ENCODE results near the gene SDK1. TPM values are rescaled to one million over a fixed set of nuclear protein-coding genes. Genes with fewer than 3 reads are reported as not detected.

SDK1 gene
- total RNA-seq, 1 experiment from 2014 or later: 20.0 TPM

DNA sequence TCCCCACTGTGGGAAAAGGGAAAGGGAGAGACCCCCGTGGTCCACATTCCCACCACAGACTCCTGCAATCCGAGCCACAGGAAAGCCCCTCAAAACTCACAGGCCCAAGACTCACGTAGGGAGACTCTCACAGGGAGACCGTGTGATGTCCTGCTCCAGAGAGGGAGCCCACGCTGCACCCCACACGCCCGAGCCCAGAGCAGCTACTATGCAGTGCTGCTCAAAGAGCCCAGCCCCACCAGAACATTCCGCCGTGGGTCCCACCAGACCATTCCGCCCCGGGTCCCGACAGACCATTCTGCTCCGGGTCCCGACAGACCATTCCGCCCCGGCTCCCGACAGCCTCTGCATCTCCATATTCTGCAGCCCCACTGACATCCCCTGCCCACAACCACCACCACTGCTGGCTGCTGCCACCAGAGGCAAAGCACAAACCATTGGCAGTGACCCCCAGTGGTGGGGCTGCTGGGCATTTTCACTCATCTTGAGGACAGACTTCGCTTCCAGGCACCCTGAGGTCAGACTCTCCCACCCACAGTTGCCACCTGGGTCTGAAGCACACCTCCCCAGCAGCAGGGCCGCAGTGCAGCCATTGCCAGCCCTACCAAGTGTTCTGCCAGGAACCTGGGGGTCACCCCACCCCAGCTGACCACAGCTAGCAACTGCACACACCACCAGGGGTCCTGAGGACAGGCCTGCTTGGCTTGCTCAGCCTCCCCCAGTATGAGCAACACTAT lies 755.7 kb downstream of the SDK1 start:
- no peaks in the 10 kb centered on the region for H3K27me3 Mint-ChIP-seq (ENCODE audit: unreplicated experiment)
- H3K9me3 Mint-ChIP-seq (ENCODE audit: low read depth, unreplicated experiment): peaks cover 8% of the 10 kb centered on the region
- H3K4me3 Mint-ChIP-seq (ENCODE audit: low read depth, unreplicated experiment): no peak overlapping the region
- no peak for DNase-seq
- TF ChIP-seq, protein P1, sequence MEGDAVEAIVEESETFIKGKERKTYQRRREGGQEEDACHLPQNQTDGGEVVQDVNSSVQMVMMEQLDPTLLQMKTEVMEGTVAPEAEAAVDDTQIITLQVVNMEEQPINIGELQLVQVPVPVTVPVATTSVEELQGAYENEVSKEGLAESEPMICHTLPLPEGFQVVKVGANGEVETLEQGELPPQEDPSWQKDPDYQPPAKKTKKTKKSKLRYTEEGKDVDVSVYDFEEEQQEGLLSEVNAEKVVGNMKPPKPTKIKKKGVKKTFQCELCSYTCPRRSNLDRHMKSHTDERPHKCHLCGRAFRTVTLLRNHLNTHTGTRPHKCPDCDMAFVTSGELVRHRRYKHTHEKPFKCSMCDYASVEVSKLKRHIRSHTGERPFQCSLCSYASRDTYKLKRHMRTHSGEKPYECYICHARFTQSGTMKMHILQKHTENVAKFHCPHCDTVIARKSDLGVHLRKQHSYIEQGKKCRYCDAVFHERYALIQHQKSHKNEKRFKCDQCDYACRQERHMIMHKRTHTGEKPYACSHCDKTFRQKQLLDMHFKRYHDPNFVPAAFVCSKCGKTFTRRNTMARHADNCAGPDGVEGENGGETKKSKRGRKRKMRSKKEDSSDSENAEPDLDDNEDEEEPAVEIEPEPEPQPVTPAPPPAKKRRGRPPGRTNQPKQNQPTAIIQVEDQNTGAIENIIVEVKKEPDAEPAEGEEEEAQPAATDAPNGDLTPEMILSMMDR (IDR thresholded peaks at IDR 0.05; ENCODE audit: unreplicated experiment): no peak
- CTCF ChIA-PET: interaction anchor here (0.6 kb wide), 1 partner anchor 30 kb away, joined by 3 read pairs; no protein-coding TSS in a partner anchor
- H3K36me3 Mint-ChIP-seq (ENCODE audit: insufficient read depth, unreplicated experiment): no peaks in the 10 kb centered on the region
- H3K27ac Mint-ChIP-seq (ENCODE audit: unreplicated experiment): no peak overlapping the region
- intact Hi-C loops (cut with micrococcal nuclease; ENCODE audit: unreplicated experiment): no loop called here
- no TSS peak for BruUV-seq (replicated peaks)
- H3K4me1 Mint-ChIP-seq (ENCODE audit: low read depth, unreplicated experiment): peaks cover 6% of the 10 kb centered on the region

DNA sequence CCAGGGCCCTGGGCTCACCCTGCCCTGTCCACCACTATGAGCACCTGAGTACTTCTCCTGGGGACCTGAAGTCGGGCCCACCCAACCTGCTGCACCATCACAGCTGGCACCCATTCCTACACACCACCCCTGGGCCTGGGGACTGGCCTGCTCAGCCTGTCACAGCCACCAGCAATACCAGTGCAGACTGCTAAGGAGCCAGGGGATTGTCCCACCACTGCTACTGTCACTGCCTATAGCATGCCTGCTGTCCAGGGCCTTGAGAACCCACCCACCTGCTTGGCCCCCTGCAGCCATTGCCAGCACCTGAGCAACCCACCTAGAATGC lies 756.2 kb downstream of the SDK1 start:
- H3K27me3 Mint-ChIP-seq (ENCODE audit: unreplicated experiment): no peaks in the 10 kb centered on the region
- peaks cover 8% of the 10 kb centered on the region for H3K9me3 Mint-ChIP-seq (ENCODE audit: low read depth, unreplicated experiment)
- H3K4me3 Mint-ChIP-seq (ENCODE audit: low read depth, unreplicated experiment): no peak overlapping the region
- CTCF ChIA-PET: no interaction called here
- H3K4me1 Mint-ChIP-seq (ENCODE audit: low read depth, unreplicated experiment): peaks cover 6% of the 10 kb centered on the region
- BruUV-seq (replicated peaks): no TSS peak
- no peaks in the 10 kb centered on the region for H3K36me3 Mint-ChIP-seq (ENCODE audit: insufficient read depth, unreplicated experiment)
- intact Hi-C loops (cut with micrococcal nuclease; ENCODE audit: unreplicated experiment): no loop called here
- no peak for DNase-seq
- TF ChIP-seq, protein P1 (IDR thresholded peaks at IDR 0.05; ENCODE audit: unreplicated experiment): no peak
- H3K27ac Mint-ChIP-seq (ENCODE audit: unreplicated experiment): no peak overlapping the region

DNA sequence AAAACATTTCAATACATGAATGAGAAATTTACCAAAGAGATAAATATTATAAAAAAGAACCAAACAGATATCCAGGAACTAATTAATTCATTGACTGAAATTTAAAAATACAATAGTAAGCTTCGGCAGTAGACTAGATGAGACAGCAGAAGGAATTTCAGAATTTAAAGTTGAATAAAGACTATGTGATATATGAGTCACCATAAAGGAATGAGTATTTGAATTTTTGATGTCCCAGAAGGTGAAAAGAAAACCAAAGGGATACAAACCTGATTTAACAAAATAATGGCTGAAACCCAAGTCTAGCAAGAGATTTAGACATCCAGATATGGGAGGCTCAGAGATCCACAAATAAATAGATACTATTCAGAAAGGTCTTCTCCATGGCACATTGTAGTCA lies 757.1 kb downstream of the SDK1 start:
- Mint-ChIP-seq H3K27ac (ENCODE audit: unreplicated experiment) (no peak overlapping the region), H3K9me3 (ENCODE audit: low read depth, unreplicated experiment) (peaks cover 8% of the 10 kb centered on the region), H3K4me3 (ENCODE audit: low read depth, unreplicated experiment) (no peak overlapping the region), H3K4me1 (ENCODE audit: low read depth, unreplicated experiment) (peaks cover 6% of the 10 kb centered on the region), H3K27me3 (ENCODE audit: unreplicated experiment) (no peaks in the 10 kb centered on the region), H3K36me3 (ENCODE audit: insufficient read depth, unreplicated experiment) (no peaks in the 10 kb centered on the region)
- CTCF ChIA-PET: no interaction called here
- BruUV-seq (replicated peaks): no TSS peak
- DNase-seq: no peak
- TF ChIP-seq, protein P1 (IDR thresholded peaks at IDR 0.05; ENCODE audit: unreplicated experiment): no peak
- intact Hi-C loops (cut with micrococcal nuclease; ENCODE audit: unreplicated experiment): no loop called here

DNA sequence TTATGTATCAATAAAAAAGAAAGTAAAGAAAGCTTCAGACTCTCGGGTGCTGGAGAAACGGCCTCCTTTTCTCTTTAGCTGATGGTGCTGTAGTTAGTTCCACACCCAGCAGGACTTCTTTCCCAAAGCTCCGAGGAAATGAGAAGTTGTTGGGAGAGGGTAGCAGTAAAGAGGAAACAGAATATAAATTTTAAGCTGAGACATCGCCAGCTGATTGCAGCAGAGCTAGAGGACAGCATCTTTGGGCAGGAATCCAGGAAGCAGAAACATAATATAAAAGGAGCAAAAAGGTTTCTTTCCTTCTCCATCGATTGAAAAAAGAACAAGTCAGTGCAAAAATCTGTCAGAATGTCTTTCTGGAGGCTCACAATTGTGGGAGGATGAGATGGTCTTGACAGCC lies 764.1 kb downstream of the SDK1 start:
- Mint-ChIP-seq H3K36me3 (ENCODE audit: insufficient read depth, unreplicated experiment) (no peaks in the 10 kb centered on the region), H3K4me1 (ENCODE audit: low read depth, unreplicated experiment) (no peaks in the 10 kb centered on the region), H3K27ac (ENCODE audit: unreplicated experiment) (no peak overlapping the region), H3K4me3 (ENCODE audit: low read depth, unreplicated experiment) (no peak overlapping the region), H3K27me3 (ENCODE audit: unreplicated experiment) (no peaks in the 10 kb centered on the region), H3K9me3 (ENCODE audit: low read depth, unreplicated experiment) (no peaks in the 10 kb centered on the region)
- no TSS peak for BruUV-seq (replicated peaks)
- CTCF ChIA-PET: interaction anchor here (0.7 kb wide), 1 partner anchor 135 kb away, joined by 6 read pairs; no protein-coding TSS in a partner anchor
- no peak for DNase-seq
- intact Hi-C loops (cut with micrococcal nuclease; ENCODE audit: unreplicated experiment): no loop called here
- TF ChIP-seq, protein P1 (IDR thresholded peaks at IDR 0.05; ENCODE audit: unreplicated experiment): no peak
